NT2/D1 (cell line): ENCODE measurements around the gene PHLPP1.

ENCODE experiments used
- DNase-seq: peaks from one replicate; pipeline ENCODE4 v3.0.0-alpha.2; 2011; ENCODE audit warnings: low read depth, low spot score
- H3K27me3 ChIP-seq: 2 replicates; pipeline ENCODE4 v1.6.0; 2011; ENCODE audit warnings: mild to moderate bottlenecking; ENCODE audit not compliant: insufficient read length, insufficient read depth
- H3K36me3 ChIP-seq: 2 replicates; pipeline ENCODE4 v1.6.1; 2011; ENCODE audit warnings: mild to moderate bottlenecking, low read length, mixed read lengths; ENCODE audit not compliant: insufficient read depth, insufficient read length
- H3K4me1 ChIP-seq: 2 replicates; pipeline ENCODE4 v1.5.1; 2011; ENCODE audit not compliant: insufficient read depth, insufficient read length
- H3K4me3 ChIP-seq: 2 replicates; pipeline ENCODE4 v1.5.1; 2011; ENCODE audit warnings: low read depth; ENCODE audit not compliant: insufficient read length
- H3K9ac ChIP-seq: 2 replicates; pipeline ENCODE4 v1.6.0; 2011; ENCODE audit warnings: low read depth; ENCODE audit not compliant: insufficient read length
- H3K9me3 ChIP-seq: 2 replicates; pipeline ENCODE4 v1.5.1; 2011; ENCODE audit warnings: mild to moderate bottlenecking, low read length; ENCODE audit not compliant: insufficient read depth
- SUZ12 ChIP-seq: IDR thresholded peaks from 2 replicates; pipeline ENCODE4 v1.6.1; 2011; ENCODE audit not compliant: insufficient read length, insufficient read depth; ENCODE audit errors: extremely low read depth
- YY1 ChIP-seq: IDR thresholded peaks from 2 replicates; pipeline ENCODE4 v1.6.1; 2011; ENCODE audit not compliant: insufficient read length, insufficient read depth
- ZNF274 ChIP-seq: IDR thresholded peaks from 2 replicates; pipeline ENCODE4 v1.6.1; 2011; ENCODE audit warnings: mild to moderate bottlenecking, low read depth, low read length

The PHLPP1 gene

DNA sequence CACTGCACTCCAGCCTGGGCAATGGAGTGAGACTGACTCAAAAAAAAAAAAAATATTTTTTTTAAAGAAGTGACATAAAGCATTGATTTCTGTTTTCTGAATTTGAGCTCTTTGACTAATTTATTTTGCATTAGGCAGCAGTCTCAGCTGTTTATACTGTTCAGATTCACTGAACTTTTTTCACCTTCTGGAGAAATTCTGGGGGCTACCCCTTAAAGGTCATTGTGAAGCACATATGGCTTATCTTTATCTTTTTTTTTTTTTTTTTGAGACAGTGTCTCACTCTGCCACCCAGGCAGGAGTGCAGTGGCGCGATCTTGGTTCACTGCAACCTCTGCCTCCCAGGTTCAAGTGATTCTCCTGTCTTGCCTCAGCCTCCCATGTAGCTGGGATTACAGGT lies 12.9 kb downstream of the PHLPP1 start:
- no peaks in the 10 kb centered on the region for H3K4me1 ChIP-seq
- no peak for TF ChIP-seq ZNF274
- TF ChIP-seq YY1: no peak
- TF ChIP-seq SUZ12: no peak
- H3K4me3 ChIP-seq: no peak overlapping the region
- H3K9me3 ChIP-seq: peaks cover 5% of the 10 kb centered on the region; the same call in 1 of the 2 replicates
- H3K36me3 ChIP-seq: no peaks in the 10 kb centered on the region
- no peak for DNase-seq
- no peaks in the 10 kb centered on the region for H3K27me3 ChIP-seq
- H3K9ac ChIP-seq: no peak overlapping the region

DNA sequence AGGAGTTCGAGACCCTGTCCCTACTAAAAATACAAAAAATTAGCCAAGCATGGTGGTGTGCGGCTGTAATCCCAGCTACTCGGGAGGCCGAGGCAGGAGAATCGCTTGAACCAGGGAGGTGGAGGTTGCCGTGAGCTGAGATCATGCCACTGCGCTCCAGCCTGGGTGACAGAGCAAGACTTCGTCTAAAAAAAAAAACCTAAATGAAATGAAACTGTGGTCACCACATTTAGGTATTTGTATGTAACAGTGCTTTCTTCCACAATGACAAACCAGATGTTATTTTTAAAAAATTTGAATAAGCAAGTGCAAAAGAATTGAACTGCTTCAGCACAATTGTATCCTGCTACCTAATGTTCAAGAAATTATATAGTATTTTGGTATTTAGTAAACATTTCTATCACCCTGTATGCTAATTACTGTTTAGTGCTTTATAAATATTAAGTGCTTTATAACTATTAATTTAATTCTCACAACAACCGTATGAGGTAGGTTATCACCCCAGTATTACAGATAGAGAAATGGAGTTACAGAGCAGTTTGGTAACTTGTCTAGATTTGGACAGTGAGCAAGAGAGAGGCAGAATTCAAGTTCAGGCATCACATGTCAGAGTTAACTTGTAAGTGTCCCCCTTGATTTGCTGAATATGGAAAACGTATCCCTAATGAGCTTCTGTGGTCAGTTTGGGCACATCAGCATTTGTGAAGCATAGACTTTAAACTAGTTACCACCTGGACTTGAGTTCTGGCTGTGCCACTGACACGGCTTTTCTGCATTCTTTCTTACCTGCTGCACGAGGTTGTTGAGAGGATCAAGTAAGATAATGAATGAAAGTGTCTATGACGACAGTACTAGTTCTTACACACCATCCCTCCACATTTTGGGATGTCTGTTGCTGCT lies 14.4 kb downstream of the PHLPP1 start:
- H3K9ac ChIP-seq: no peak overlapping the region
- H3K4me3 ChIP-seq: no peak overlapping the region
- H3K27me3 ChIP-seq: no peaks in the 10 kb centered on the region
- no peaks in the 10 kb centered on the region for H3K4me1 ChIP-seq
- peaks cover 5% of the 10 kb centered on the region; the same call in 1 of the 2 replicates for H3K9me3 ChIP-seq
- H3K36me3 ChIP-seq: no peaks in the 10 kb centered on the region
- no peak for DNase-seq
- no peak for TF ChIP-seq YY1
- TF ChIP-seq SUZ12: no peak
- no peak for TF ChIP-seq ZNF274

DNA sequence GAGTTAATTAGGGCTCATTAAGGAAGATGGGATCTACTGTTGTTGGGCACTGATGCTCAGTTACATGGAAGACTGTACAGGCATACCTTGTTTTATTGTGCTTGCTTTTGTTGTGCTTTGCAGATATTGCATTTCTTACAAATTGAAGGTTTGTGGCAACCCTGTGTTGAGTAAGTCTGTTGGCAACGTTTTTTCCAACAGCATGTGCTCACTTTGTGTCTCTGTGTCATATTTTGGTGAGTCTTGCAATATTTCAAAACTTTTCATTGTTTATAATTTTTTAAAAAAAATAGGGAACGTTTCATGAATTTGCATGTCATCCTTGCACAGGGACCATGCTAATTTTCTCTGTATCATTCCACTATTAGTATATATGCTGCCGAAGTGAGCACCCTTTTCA lies 15.6 kb downstream of the PHLPP1 start:
- TF ChIP-seq YY1 (no peak), ZNF274 (no peak), SUZ12 (no peak)
- H3K36me3 ChIP-seq: no peaks in the 10 kb centered on the region
- no peaks in the 10 kb centered on the region for H3K4me1 ChIP-seq
- H3K9ac ChIP-seq: no peak overlapping the region
- DNase-seq: no peak
- H3K4me3 ChIP-seq: no peak overlapping the region
- H3K27me3 ChIP-seq: no peaks in the 10 kb centered on the region
- peaks cover 5% of the 10 kb centered on the region; the same call in 1 of the 2 replicates for H3K9me3 ChIP-seq

DNA sequence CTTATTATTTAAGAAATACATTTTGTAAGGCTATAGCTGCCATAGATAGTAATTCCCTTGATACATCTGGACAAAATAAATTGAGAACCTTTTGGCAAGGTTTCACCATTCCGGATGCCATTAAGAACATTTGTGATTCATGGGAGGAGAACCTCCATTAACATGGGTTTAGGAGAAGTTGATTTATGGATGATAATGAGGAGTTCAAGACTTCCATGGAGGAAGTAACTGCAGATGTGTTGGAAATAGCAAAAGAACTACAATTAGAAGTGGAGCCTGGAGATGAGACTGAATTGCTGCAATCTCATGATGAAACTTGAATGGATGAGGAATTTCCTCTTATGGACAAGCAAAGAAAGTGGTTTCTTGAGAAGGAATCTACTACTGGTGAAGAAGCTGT lies 17.3 kb downstream of the PHLPP1 start:
- H3K9me3 ChIP-seq: peaks cover 5% of the 10 kb centered on the region; the same call in 1 of the 2 replicates
- TF ChIP-seq YY1 (no peak), ZNF274 (no peak), SUZ12 (no peak)
- no peaks in the 10 kb centered on the region for H3K27me3 ChIP-seq
- H3K9ac ChIP-seq: no peak overlapping the region
- no peaks in the 10 kb centered on the region for H3K4me1 ChIP-seq
- no peaks in the 10 kb centered on the region for H3K36me3 ChIP-seq
- H3K4me3 ChIP-seq: no peak overlapping the region
- DNase-seq: no peak

DNA sequence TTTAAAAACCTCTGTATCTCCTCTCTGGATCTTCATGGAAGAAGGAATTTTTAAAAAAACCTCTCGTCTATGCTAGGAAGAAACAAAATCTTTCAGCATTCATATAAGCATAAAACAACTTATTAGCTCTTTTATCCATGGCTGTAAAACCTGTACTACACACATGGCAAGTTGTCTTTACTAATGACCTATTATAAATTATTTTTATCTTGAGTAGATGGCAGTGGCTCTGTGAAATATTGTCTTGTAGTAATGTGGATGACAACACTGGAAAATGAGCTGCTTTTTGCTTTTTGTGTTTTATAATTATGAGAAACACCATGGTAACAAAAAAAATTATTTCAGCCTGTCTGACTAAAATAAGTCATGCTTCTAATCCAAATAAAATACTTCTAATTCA lies 18.9 kb downstream of the PHLPP1 start:
- H3K9ac ChIP-seq: no peak overlapping the region
- peaks cover 5% of the 10 kb centered on the region; the same call in 1 of the 2 replicates for H3K9me3 ChIP-seq
- DNase-seq: no peak
- no peaks in the 10 kb centered on the region for H3K4me1 ChIP-seq
- no peak for TF ChIP-seq ZNF274
- no peak for TF ChIP-seq YY1
- no peak for TF ChIP-seq SUZ12
- H3K36me3 ChIP-seq: no peaks in the 10 kb centered on the region
- no peak overlapping the region for H3K4me3 ChIP-seq
- no peaks in the 10 kb centered on the region for H3K27me3 ChIP-seq

DNA sequence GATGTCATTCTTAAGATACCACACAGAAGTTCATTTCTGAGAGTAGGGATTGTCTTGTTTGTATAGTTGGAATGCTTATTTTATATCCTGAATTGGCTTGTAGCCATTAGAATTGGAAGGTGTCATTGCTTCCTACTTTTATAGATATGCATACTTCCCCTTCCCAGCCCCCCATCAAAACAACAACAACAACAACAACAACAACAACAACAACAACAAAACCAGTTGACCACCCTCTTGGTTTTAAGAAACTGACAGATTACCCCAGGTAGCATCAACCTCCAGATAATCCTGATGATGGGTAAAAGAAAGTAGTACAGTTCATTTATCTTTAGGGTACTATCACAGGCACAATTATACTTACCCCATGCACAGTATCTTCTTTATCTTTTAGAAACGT lies 20.0 kb downstream of the PHLPP1 start:
- H3K27me3 ChIP-seq: no peaks in the 10 kb centered on the region
- DNase-seq: no peak
- no peaks in the 10 kb centered on the region for H3K4me1 ChIP-seq
- peaks cover 5% of the 10 kb centered on the region; the same call in 1 of the 2 replicates for H3K9me3 ChIP-seq
- no peak overlapping the region for H3K9ac ChIP-seq
- no peak for TF ChIP-seq ZNF274
- TF ChIP-seq YY1: no peak
- TF ChIP-seq SUZ12: no peak
- no peaks in the 10 kb centered on the region for H3K36me3 ChIP-seq
- H3K4me3 ChIP-seq: no peak overlapping the region

DNA sequence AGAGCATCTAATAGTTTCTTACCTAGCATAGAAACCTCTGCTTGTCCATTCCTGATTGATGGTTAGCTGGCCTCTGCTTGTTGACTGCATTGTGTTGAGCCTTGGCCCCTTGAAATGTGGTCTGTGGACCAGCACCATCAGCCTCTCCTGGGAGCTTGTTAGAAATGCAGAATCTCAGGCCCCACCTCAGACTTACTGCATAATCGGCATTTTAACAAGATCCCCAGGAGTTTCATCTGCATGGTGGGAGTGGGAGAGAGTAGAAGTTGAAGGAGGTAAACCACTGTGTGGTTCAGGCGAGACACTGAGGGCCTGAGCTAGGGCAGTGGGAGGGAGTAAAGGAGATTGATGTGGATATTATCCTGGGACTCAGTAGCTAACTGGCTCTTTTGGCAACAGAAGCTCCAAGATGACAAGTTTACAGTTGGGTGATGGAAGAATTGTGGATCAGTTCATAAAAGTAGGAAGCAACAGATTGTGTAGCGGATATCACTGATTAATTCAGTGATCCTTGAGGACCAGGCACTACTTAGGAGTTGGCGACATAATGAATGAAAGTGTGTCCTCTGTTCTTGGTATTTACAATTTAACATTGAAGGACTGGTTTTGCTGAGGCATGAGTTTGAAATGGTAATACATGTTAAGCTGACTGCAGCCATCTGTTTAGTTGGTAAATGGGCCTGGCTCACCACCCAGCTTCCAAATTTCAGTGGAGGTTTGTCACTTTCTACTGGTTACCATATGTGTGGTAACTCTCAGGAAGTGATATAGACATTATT lies 20.9 kb downstream of the PHLPP1 start:
- Histone ChIP-seq H3K27me3 (no peaks in the 10 kb centered on the region), H3K9ac (no peak overlapping the region), H3K36me3 (no peaks in the 10 kb centered on the region), H3K4me1 (no peaks in the 10 kb centered on the region), H3K9me3 (peaks cover 5% of the 10 kb centered on the region; the same call in 1 of the 2 replicates), H3K4me3 (no peak overlapping the region)
- TF ChIP-seq SUZ12 (no peak), ZNF274 (no peak), YY1 (no peak)
- DNase-seq: no peak
